GM21529 (cell line): Measurements from ENCODE around the gene ZNF879.

Experiments used
- ATAC-seq: cut with Tn5 transposase; IDR thresholded peaks from one replicate; pipeline ENCODE4 v1.9.1; 2021; ENCODE audit not compliant: unreplicated experiment

ZNF879 gene

DNA sequence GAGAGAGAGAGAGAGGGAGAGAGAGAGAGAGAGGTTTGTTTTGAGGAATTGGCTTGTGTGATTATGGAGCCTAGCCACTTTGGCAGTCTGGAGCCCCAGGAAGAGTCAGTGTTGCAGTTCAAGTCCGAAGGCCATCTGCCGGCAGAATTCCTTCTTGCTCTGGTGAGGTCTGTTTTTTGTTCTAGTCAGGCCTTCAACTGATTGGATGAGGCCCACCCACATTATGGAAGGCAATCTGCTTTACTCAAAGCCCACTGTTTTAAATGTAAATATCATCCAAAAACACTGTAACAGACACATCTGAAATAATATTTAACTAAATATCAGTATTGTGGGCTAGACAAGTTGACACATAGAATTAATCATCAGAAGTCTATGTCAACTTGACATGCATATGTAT, 17.0 kb upstream of the ZNF879 start:
- no peak for ATAC-seq

DNA sequence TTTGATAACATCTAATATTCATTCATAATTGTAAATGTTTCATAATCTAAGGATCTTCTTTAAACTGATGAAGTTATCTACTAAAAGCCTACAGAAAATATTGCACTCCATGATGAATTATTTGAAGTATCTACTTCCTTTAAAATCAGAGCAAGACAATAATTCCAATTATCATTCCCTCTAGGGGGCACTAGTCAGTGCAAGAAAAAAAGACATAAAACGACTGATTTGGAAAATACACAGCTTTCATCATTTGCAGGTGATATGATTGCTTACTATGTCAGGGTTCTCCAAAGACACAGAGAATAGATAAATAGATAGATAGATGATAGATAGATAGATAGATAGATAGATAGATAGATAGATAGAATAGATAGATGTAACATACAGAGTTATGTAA, 14.9 kb upstream of the ZNF879 start:
- ATAC-seq, result no peak

DNA sequence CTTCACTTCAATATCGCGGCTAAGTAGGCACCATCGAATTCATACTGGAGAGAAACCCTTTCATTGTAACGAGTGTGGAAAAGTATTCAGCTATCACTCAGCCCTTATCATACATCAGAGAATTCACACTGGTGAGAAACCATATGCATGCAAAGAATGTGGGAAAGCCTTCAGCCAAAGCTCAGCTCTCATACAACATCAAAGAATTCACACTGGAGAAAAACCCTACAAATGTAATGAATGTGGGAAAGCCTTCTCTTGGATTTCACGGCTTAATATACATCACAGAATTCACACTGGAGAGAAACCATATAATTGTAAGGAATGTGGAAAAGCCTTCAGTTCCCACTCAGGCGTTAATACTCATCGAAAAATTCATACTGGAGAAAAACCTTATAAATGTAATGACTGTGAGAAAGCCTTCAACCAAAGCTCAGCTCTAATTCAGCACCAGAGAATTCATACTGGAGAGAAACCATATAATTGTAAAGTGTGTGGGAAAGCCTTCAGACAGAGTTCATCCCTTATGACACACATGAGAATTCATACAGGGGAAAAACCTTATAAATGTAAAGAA, 9.5 kb downstream of the ZNF879 start:
- ATAC-seq, result no peak

DNA sequence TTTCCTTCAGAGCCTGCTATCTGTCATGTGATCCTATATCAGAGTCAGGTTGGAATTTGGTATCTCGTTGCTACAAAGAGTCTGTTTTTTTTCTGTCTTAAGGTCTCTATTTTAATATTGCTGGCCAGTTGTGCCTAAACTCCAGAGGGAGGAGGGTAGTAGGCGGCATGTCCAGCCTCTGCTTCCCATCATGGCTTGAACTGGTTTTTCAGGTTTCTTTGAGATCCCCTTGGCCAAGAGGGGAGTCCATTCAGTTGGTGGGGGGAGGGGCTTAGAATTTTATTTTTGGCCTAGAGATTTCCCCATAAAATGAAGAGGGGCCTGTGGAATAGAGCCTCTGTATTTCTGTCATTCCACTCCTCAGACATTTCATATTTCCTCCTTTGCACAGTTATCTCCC, 21.2 kb downstream of the ZNF879 start:
- no peak for ATAC-seq

DNA sequence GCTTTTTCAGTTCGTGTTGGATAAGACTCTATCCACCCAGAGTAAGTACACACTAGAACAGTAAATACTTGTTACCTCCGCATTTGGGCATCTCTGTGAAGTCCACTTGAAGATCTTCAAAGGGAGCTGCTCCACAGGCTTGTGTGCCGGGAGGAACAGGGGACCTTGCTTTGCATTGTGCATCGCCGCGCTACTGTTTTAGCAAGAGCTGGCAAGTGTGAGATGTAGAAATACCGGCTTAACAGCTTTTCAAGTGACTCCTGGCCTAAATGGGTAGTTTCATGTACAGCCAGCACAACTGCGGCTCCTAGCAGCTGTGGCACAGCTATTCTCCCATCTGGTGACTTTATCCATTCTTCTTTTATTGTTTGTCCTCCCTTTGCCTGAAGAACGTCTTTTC, 28.2 kb downstream of the ZNF879 start:
- ATAC-seq, result no peak

DNA sequence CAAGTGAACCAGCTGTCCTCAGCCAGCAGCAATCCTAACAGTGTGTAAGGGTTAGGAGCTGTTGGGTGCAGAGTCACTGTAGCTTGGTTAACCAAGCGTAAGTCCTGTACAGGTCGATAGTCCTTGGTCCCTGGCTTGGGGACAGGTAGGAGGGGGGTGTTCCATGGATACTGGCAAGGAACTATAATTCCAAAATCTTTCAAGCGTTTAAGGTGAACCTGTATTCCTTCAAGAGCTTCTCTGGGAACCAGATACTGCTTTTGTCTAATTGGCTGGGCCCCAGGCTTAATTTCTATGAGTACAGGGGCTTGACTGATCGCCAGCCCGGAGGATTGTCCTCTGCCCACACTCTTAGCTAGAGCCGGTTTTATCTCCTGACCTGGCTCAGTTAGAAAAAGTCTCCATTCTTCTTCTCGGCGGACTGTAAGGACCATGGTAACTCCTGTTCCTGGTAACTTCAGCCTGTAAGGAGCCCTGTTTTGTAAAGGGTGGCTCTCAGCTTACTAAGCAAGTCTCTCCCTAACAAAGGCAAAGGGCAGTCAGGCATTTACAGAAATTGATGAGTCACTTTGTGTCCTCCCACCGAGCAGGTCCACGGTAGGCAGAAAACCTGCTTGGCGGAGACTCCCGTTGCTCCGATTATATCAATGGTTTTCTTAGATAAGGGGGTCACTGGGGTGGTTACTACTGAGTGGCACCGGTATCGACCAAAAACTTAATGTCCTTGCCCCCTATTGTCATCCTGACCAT, 30.6 kb downstream of the ZNF879 start:
- no peak for ATAC-seq

DNA sequence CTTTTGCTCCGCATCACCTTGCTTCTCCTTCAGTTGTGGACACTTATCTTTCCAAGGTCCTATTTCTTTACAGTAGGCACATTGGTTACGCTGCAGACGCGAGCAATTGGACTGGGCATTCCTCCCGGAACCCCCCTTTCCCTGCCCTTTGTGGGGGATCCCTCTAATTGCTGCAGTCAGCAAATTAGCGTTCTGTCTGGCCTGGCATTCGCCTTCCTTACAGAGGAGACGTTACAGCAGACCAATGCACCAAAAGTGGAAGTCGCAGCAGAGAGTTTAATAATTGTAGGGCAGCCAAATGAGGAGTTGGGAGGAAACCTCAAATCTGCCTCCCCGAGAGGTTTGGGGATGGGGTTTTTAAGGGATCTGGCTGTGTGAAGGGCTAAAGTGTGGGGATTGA, 31.3 kb downstream of the ZNF879 start:
- no peak for ATAC-seq

DNA sequence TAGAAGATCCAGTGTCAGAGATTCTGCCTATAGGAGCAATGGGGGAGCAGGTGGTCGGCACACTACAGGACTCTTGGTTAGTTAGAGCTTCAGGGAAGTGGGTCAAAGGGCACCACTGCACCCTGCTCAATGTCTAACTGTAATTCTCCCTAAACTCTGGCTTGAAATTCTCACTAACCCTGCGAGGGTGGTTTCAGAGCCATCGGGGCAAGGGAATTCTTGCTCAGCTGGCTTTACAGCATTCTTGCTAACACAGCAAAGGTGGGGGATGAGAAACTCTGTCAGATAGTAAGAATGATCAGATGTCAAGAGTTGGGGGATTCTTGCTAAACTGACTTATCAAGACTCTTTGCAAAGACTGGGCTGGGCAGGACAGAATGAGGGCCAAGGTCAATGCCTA, 31.8 kb downstream of the ZNF879 start:
- ATAC-seq, result no peak

DNA sequence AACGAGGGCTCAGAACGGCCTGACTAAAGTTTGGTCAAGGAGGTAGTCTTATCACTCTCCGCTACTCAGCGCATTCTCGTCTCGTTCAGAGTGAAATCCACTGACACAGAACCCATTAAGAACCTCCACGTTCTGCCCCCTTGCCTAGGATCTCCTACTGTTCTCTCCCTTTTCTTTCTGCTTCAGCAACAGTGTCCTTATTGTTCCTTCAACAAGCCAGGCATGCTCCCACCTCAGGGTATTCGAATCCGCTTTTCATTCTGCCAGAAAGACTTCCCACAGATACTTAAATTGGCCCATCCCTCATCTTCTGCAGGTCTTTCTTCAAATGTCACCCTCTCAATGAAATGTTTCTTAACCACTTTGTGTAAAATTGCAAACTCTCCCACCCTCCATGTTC, 32.2 kb downstream of the ZNF879 start:
- no peak for ATAC-seq

DNA sequence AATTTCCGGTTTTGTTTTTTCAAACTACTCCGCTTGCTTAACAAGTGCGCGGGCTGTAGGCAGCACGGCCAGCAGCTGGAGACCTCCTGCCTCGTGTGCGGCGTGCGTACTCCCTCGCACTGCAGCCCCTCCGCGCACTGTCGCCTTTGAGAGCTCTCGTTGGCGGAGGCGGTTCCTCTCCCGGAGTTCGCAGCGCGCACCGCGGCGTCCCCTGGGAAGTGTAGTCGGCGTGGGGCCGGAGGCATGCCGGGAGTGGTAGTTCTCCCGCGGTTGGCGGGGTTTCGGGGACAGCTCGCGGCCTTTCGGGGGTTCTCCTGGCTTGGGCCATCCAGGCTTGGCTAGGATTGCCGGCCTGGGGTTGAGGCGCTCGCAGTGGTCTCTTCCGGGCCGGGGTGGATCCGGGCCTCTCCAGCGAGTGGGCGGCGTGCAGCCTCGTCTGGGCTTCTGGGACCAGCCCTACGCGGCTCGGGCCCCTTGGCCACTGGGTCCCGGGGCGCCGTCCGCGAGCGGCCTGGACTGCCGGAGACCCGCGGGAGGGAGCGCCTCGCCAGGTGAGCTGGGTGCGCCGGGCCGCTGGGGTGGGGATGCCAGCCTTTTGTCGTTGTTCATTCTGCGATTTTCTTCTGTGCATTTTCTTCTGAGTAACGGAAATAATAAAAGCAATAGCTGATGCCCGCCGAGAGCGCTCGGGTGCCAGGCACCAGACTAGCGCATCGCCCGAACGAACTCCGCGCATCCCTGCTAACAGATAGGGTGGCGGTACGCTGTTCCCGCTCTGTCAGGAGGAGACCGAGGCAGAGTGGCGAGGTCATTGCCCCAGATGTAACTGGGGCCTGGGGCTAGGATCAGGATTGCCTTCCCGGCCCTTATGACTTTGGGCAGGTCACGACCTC, 36.8 kb downstream of the ZNF879 start, which contains the start of gene ZNF354C:
Gene ZNF354C, plus strand, starts transcription at position 258 of the 893 bp plus-strand sequence. CDS start 1,696 bp downstream, outside the sequence.
- ATAC-seq, result peak; percentile 62

DNA sequence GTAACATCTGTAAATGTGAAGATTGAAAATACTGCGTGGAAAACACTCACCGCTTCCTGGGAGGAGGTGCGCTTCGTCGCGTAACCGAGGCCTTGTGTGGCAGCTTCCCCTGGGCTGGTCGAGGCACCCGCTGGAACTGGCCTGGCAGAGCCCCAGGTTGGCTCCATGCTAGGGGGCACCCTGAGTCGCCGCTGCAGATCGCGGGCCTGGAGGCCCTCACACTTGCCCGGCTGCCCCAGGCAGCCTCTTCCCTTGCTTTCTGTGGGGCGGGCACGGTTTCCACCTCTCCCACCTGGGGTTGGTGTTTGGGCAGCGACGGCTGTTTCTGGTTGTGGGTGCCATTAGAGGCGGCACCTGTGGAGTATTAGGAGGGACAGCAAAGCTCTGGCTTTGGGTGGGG, 37.4 kb downstream of the ZNF879 start:
- no peak for ATAC-seq

DNA sequence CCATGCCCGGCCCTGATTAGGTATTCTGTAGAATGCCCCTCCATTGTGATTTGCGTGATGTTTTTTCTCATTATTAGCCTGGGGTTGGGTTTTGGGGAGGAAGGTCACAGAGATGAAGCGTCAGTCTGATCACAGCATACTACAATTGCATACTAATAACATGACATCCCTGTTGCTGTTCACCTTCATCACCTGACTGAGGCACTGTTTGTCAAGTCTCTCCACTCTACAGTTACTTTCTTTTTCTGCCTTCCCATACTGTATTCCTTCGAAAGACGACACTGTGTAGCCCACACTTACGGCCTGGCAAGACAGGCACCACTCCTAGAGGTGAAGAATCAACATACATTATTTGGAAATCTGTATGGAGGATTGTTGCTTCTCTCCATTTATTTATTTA, 42.1 kb downstream of the ZNF879 start:
- ATAC-seq, result no peak

DNA sequence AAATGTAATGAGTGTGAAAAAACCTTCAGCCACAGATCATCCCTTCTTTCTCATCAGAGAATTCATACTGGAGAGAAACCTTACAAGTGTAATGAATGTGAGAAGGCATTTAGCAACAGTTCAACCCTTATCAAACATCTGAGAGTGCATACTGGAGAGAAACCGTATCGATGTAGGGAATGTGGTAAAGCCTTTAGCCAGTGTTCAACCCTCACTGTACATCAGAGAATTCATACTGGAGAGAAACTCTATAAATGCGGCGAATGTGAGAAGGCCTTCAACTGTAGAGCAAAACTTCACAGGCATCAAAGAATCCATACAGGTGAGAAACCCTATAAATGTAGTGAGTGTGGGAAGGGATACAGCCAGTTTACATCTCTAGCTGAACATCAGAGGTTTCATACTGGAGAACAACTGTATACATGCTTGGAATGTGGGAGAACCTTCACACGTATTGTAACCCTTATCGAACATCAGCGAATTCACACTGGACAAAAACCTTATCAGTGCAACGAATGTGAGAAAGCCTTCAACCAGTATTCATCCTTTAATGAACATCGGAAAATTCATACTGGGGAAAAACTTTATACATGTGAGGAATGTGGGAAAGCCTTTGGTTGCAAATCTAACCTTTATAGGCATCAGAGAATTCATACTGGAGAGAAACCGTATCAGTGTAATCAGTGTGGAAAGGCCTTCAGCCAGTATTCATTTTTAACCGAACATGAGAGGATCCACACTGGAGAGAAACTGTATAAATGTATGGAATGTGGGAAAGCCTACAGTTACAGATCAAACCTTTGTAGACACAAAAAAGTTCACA, 55.8 kb downstream of the ZNF879 start:
- no peak for ATAC-seq

DNA sequence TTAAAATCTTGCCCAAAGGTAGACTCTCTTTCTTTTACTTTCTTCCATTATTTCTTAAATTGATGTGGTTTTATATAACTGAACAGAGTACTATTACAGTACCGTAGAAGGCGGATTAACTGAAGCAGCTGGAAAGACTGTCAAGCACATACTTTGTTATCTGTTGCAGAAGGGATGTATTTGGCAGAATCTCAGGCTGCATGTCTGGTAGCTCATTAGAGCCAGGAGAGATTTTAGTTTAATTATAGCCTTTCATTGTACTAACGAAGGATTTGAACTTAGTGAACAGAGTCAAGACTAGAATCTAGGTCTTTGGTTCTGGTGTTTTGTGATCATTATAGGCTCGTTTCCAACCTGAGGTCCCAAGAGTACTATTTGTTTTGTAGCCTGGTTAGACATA, 57.1 kb downstream of the ZNF879 start:
- no peak for ATAC-seq
